GOT3 (cell line): ENCODE measurements around the gene CREG1.

Experiments used
- DNase-seq: peaks from one replicate; lab custom pipeline; 2025; ENCODE audit warnings: mixed read lengths; lab: John Stamatoyannopoulos, UW

CREG1 gene

GRCh38 chr1:167532375-167532774 lies 21.2 kb downstream of the CREG1 start:
- no peak for DNase-seq

GRCh38 chr1:167529829-167530474 lies 23.6 kb downstream of the CREG1 start:
- DNase-seq: no peak

- DNase-seq: no peak
These were observed 25.4 kb downstream of the CREG1 start for GRCh38 chr1:167528057-167528728.

- DNase-seq: no peak
These were observed 26.7 kb downstream of the CREG1 start for GRCh38 chr1:167526667-167527383.

GRCh38 chr1:167524651-167525050 lies 28.9 kb downstream of the CREG1 start:
- DNase-seq: no peak

- no peak for DNase-seq
These were observed 31.3 kb downstream of the CREG1 start for GRCh38 chr1:167522246-167522645.

- no peak for DNase-seq
These were observed 32.8 kb downstream of the CREG1 start for GRCh38 chr1:167520711-167521206.

- DNase-seq: no peak
These were observed 35.2 kb downstream of the CREG1 start, which contains the start of gene CD247 for GRCh38 chr1:167518331-167518700. Gene CD247, minus strand, starts transcription at chr1:167518529. Its CDS starts 64 bp downstream, at chr1:167518465.

- DNase-seq: no peak
These were observed 35.8 kb downstream of the CREG1 start for GRCh38 chr1:167517535-167518330.

GRCh38 chr1:167516404-167517388 lies 36.9 kb downstream of the CREG1 start:
- DNase-seq: no peak

GRCh38 chr1:167515893-167516321 lies 37.7 kb downstream of the CREG1 start:
- DNase-seq: no peak

GRCh38 chr1:167515461-167515860 lies 38.1 kb downstream of the CREG1 start:
- no peak for DNase-seq

GRCh38 chr1:167514288-167514687 lies 39.3 kb downstream of the CREG1 start:
- DNase-seq: no peak

- DNase-seq: no peak
These were observed 41.4 kb downstream of the CREG1 start for GRCh38 chr1:167512046-167512654.

GRCh38 chr1:167511374-167511986 lies 42.1 kb downstream of the CREG1 start:
- no peak for DNase-seq

- no peak for DNase-seq
These were observed 42.7 kb downstream of the CREG1 start for GRCh38 chr1:167510881-167511280.

- no peak for DNase-seq
These were observed 43.3 kb downstream of the CREG1 start for GRCh38 chr1:167510244-167510643.

- DNase-seq: no peak
These were observed 44.0 kb downstream of the CREG1 start for GRCh38 chr1:167509587-167509986.

GRCh38 chr1:167507719-167508118 lies 45.8 kb downstream of the CREG1 start:
- no peak for DNase-seq

- no peak for DNase-seq
These were observed 49.1 kb downstream of the CREG1 start for GRCh38 chr1:167504467-167504827.
